ENCODE results near the gene EDDM13. TPM values are rescaled to one million over a fixed set of nuclear protein-coding genes. Genes with fewer than 3 reads are reported as not detected.

The EDDM13 gene
- total and polyA plus RNA-seq, 3 donors from 2014 or later: 0.79 to 1.8 TPM; not detected in 1

DNA sequence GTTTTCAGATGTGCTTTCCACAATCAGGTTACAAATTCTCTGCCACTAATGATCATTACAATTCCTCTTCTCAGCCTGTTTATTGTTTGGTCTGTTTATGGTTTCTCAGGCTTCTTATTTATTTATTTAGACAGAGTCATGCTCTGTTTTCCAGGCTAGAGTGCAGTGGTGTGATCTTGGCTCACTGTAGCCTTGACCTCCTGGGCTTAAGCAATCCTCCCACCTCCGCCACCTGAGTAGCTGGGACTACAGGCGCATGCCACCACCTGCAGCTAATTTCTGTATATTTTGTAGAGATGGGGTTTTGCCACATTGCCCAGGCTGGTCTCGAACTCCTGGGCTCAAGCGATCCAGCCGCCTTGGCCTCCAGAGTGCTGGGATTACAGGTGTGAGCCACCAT lies 44.2 kb downstream of the EDDM13 start:
- TF ChIP-seq POLR2A (IDR thresholded peaks at IDR 0.05) (no peak), CTCF (IDR thresholded peaks at IDR 0.05) (no peak)
- H3K4me3 ChIP-seq: no peak overlapping the region
- intact Hi-C loops (cut with DNase I; ENCODE audit: low total_unique reads): no loop called here
- H3K36me3 ChIP-seq (ENCODE audit: low read depth, missing control alignments): no peaks in the 10 kb centered on the region
- whole genome bisulfite sequencing, 2 donors: 88 to 93% methylated on average over 5 of the region's 5 CpGs
- H3K9me3 ChIP-seq: no peaks in the 10 kb centered on the region
- no peak overlapping the region for H3K27ac ChIP-seq
- no peak for DNase-seq
- no peaks in the 10 kb centered on the region for H3K27me3 ChIP-seq
- peaks cover 14% of the 10 kb centered on the region for H3K4me1 ChIP-seq

GRCh38 chr19:56317749-56318148 lies 45.2 kb downstream of the EDDM13 start:
- WGBS, 2 donors: 60 to 63% methylated on average over 2 of the region's 2 CpGs
- H3K27ac ChIP-seq: no peak overlapping the region
- H3K9me3 ChIP-seq: no peaks in the 10 kb centered on the region
- H3K4me3 ChIP-seq: no peak overlapping the region
- H3K4me1 ChIP-seq: peaks cover 14% of the 10 kb centered on the region
- DNase-seq: no peak
- intact Hi-C loops (cut with DNase I; ENCODE audit: low total_unique reads): no loop called here
- TF ChIP-seq POLR2A (IDR thresholded peaks at IDR 0.05) (no peak), CTCF (IDR thresholded peaks at IDR 0.05) (no peak)
- H3K27me3 ChIP-seq: no peaks in the 10 kb centered on the region
- no peaks in the 10 kb centered on the region for H3K36me3 ChIP-seq (ENCODE audit: low read depth, missing control alignments)

- no peaks in the 10 kb centered on the region for H3K36me3 ChIP-seq (ENCODE audit: low read depth, missing control alignments)
- no peaks in the 10 kb centered on the region for H3K27me3 ChIP-seq
- WGBS, 2 donors: 83 to 92% methylated on average over 3 of the region's 3 CpGs
- no peak for TF ChIP-seq POLR2A (IDR thresholded peaks at IDR 0.05)
- TF ChIP-seq CTCF (IDR thresholded peaks at IDR 0.05): no peak
- no peak overlapping the region for H3K4me3 ChIP-seq
- no peak for DNase-seq
- H3K4me1 ChIP-seq: peaks cover 9% of the 10 kb centered on the region
- intact Hi-C loops (cut with DNase I; ENCODE audit: low total_unique reads): no loop called here
- no peaks in the 10 kb centered on the region for H3K9me3 ChIP-seq
- H3K27ac ChIP-seq: no peak overlapping the region
Observed at GRCh38 chr19:56319991-56320390, 47.4 kb downstream of the EDDM13 start.

DNA sequence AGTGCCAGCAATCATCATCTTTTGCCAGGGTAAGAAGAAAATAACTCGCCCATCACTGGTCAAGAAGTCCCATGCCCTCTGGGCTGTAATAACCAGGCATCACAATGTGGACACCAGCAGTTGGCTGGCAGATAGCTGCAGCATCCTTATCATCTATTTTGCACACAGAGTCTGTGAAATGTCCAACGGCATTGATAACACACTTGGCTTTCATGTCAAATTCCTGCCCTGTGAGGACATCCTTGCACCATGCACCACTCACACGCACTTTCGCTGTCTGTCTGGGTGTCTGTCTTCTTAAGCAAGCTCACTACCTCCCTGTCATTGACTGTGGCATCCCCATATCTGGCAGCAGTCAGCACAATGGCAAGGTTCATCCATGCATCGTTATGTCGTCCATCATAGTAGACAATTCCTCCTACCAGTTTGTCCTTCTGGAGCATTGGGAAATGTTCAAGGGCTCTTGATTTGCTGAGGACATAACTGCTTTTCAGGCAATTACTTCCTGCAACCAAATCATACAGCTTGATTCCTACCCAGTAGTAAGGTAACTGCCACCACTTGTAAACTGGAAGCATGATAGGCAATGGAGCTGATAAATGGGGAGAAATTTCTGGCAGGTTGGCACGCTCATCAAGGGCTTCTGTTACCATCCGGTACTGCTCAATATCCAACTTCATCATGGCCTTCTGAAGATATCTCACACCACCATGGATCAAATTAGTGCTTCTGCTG lies 48.9 kb downstream of the EDDM13 start:
- no peak overlapping the region for H3K27ac ChIP-seq
- H3K4me3 ChIP-seq: no peak overlapping the region
- no peak for DNase-seq
- H3K4me1 ChIP-seq: peaks cover 9% of the 10 kb centered on the region
- H3K9me3 ChIP-seq: no peaks in the 10 kb centered on the region
- no peak for TF ChIP-seq POLR2A (IDR thresholded peaks at IDR 0.05)
- no peak for TF ChIP-seq CTCF (IDR thresholded peaks at IDR 0.05)
- no peaks in the 10 kb centered on the region for H3K27me3 ChIP-seq
- no peaks in the 10 kb centered on the region for H3K36me3 ChIP-seq (ENCODE audit: low read depth, missing control alignments)
- intact Hi-C loops (cut with DNase I; ENCODE audit: low total_unique reads): no loop called here
- 66 to 78% methylated on average over 8 of the region's 8 CpGs for WGBS, 2 donors

- H3K9me3 ChIP-seq: no peaks in the 10 kb centered on the region
- no peak for DNase-seq
- H3K27ac ChIP-seq: no peak overlapping the region
- intact Hi-C loops (cut with DNase I; ENCODE audit: low total_unique reads): no loop called here
- 67 to 68% methylated on average over 7 of the region's 7 CpGs for WGBS, 2 donors
- H3K36me3 ChIP-seq (ENCODE audit: low read depth, missing control alignments): no peaks in the 10 kb centered on the region
- H3K4me3 ChIP-seq: no peak overlapping the region
- TF ChIP-seq POLR2A (IDR thresholded peaks at IDR 0.05) (no peak), CTCF (IDR thresholded peaks at IDR 0.05) (no peak)
- peaks cover 5% of the 10 kb centered on the region for H3K4me1 ChIP-seq
- no peaks in the 10 kb centered on the region for H3K27me3 ChIP-seq
Observed at GRCh38 chr19:56321989-56322440, 49.5 kb downstream of the EDDM13 start.

Data from testis (tissue), 3 donors.